Uterus (tissue), 2 donors: ENCODE measurements around the gene TMEM131.

Source experiments
- CTCF ChIP-seq, 4 experiments: fragments of 200-600 bp in 2 of 4; fragments of 450-650 bp in 2 of 4; sonication (generic) in 2 of 4; IDR thresholded peaks; one replicate each; pipeline ENCODE4 v1.5.1; 2016 to 2019; ENCODE audit warnings: antibody characterized with exemption in 4 of 4, mild to moderate bottlenecking in 2 of 4, moderate library complexity in 1 of 4
- POLR2A ChIP-seq, 2 donors: fragments of 450-650 bp; IDR thresholded peaks; one replicate each; pipeline ENCODE4 v1.6.1; 2016; ENCODE audit warnings: antibody characterized with exemption in 2 of 2, mild to moderate bottlenecking in 1 of 2, moderate library complexity in 1 of 2

GRCh38 chr2:98028101-98028561 is 32.4 kb upstream of the TMEM131 start:
- TF ChIP-seq CTCF (IDR thresholded peaks at IDR 0.05) (no peak), POLR2A (IDR thresholded peaks at IDR 0.05) (no peak)
